Measurements from ENCODE around the gene NTF4. TPM values are rescaled to one million over a fixed set of nuclear protein-coding genes. Genes with fewer than 3 reads are reported as not detected.
"Not testable (repeated sequence)": the region's sequence is repeated elsewhere in the genome, so short reads cannot be mapped to it uniquely, and the experiment has no call there.

The NTF4 gene
- total and polyA plus RNA-seq, 2 of the 8 experiments (the other 6 are each of a cell fraction or from before 2014, with no cell fraction given) = 3.1 to 6.5 TPM

DNA sequence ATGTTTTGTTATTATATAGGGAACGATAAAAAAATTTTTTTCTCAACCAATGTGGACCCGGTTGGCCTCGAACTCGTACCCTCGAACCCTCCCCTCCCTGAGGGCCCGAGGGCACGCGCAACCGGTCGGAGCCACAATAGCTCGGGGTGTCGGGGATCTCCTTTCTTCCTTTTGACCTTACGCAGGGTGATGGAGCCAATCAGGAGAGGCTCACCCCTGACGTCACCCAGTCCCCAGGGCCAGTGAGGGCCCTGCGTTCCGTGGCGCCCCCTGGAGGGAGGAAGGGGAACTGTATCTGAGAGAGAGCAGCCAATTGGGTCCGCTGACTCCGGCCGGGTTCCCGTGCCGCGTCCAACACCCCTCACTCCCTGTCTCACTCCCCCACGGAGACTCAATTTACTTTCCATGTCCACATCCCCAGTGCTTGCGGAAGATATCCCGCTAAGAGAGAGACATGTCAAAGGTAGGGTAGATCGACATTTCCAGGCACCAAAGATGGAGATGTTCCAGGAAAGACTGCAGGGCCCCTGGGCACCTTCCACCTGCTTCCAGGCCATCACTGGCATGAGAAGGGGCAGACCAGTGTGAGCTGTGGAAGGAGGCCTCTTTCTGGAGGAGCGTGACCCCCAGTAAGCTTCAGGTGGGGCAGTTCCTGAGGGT, 32.8 kb downstream of the NTF4 start, which contains the start of gene CGB2 (continued):
- TF ChIP-seq, protein P1, sequence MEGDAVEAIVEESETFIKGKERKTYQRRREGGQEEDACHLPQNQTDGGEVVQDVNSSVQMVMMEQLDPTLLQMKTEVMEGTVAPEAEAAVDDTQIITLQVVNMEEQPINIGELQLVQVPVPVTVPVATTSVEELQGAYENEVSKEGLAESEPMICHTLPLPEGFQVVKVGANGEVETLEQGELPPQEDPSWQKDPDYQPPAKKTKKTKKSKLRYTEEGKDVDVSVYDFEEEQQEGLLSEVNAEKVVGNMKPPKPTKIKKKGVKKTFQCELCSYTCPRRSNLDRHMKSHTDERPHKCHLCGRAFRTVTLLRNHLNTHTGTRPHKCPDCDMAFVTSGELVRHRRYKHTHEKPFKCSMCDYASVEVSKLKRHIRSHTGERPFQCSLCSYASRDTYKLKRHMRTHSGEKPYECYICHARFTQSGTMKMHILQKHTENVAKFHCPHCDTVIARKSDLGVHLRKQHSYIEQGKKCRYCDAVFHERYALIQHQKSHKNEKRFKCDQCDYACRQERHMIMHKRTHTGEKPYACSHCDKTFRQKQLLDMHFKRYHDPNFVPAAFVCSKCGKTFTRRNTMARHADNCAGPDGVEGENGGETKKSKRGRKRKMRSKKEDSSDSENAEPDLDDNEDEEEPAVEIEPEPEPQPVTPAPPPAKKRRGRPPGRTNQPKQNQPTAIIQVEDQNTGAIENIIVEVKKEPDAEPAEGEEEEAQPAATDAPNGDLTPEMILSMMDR (IDR thresholded peaks at IDR 0.05; ENCODE audit: control extremely low read depth in 1 of 3, insufficient read depth in 1 of 3, low read depth in 1 of 3, low read length in 3 of 3) = peak; percentile 33 to 70 (median 34); a peak in 3 of 4 replicates
- TF ChIP-seq CREB1 (IDR thresholded peaks at IDR 0.05) (peak; percentile 76), RAD21 (IDR thresholded peaks at IDR 0.05 in 1 of 2, conservative IDR thresholded peaks at IDR 0.05 in 1 of 2; ENCODE audit: low read depth in 2 of 2, low read length in 2 of 2) (peak in 1 of 2 experiments; percentile 15; a peak in 1 of 4 replicates)

DNA sequence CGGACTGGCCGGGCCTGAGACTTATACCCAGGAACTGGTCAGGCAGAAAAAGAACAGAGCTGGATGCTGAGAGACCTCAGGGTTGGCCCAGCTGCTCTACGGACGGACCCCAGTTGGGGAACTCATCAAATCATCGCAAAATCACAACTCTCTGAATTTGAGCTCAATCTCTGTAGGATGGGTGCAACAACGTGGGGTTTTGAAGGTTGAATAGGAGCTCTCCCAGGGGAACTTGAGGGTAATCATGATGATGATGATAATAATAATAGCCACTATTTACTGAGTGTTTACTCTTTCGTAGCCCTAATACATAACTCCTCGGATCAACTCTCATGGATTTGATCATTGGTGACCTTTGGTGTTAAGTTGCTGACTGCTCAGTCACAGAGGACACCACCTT, 34.3 kb downstream of the NTF4 start:
- H3K79me1 ChIP-seq (ENCODE audit: low read depth, low read length); H3K18ac ChIP-seq (ENCODE audit: extremely low read depth, low read length); POLR2A ChIA-PET (ENCODE audit: partially characterized antibody); H3K4me2 ChIP-seq (ENCODE audit: insufficient read depth in 1 of 2, low read depth in 2 of 2, low read length in 2 of 2); H3K9me3 ChIP-seq (ENCODE audit: insufficient read depth in 2 of 2, low read depth in 1 of 2, low read length in 1 of 2); H3K23ac ChIP-seq (ENCODE audit: insufficient read length); H3K27ac ChIP-seq (ENCODE audit: low read depth, low read length); H2AFZ ChIP-seq (ENCODE audit: low read length); H4K8ac ChIP-seq (ENCODE audit: extremely low read depth, insufficient read depth, low read length); H2BK120ac ChIP-seq (replicated peaks; ENCODE audit: low read depth, low read length); H3K79me2 ChIP-seq (ENCODE audit: control insufficient read depth in 1 of 2, insufficient read depth in 2 of 2, low read length in 2 of 2); H4K91ac ChIP-seq (replicated peaks; ENCODE audit: insufficient read length, low read length); FAIRE-seq; H3K4me3 ChIP-seq (ENCODE audit: extremely low read depth in 1 of 4, insufficient read depth in 2 of 4, low read depth in 3 of 4, low read length in 4 of 4); H3K14ac ChIP-seq (ENCODE audit: insufficient read length); H3K9ac ChIP-seq (replicated peaks in 1 of 4; ENCODE audit: extremely low read depth in 1 of 4, low read depth in 3 of 4, low read length in 3 of 4); H4K5ac ChIP-seq (ENCODE audit: insufficient read length, low read depth, low read length); H3K27me3 ChIP-seq (replicated peaks in 1 of 4; ENCODE audit: control insufficient read depth in 3 of 4, extremely low read depth in 1 of 4, insufficient read depth in 3 of 4, low read length in 3 of 4); H3K4me1 ChIP-seq (replicated peaks in 1 of 4; ENCODE audit: control insufficient read depth in 3 of 4, insufficient read depth in 4 of 4, low read length in 3 of 4); H2BK12ac ChIP-seq (ENCODE audit: low read depth, low read length); H2AK5ac ChIP-seq (ENCODE audit: low read depth, low read length); H2BK5ac ChIP-seq (ENCODE audit: low read depth, low read length); H4K20me1 ChIP-seq (replicated peaks in 1 of 2; ENCODE audit: control insufficient read depth in 1 of 2, insufficient read depth in 2 of 2, low read length in 2 of 2); H3K56ac ChIP-seq (replicated peaks; ENCODE audit: insufficient read length, low read depth, low read length); H3K36me3 ChIP-seq (ENCODE audit: control insufficient read depth in 2 of 4, insufficient read depth in 4 of 4, low read length in 3 of 4); H3K4ac ChIP-seq (replicated peaks; ENCODE audit: insufficient read length, low read depth, low read length); DNase-seq (ENCODE audit: low read depth in 1 of 2, low spot score in 2 of 2); H3K23me2 ChIP-seq (ENCODE audit: low read depth, low read length); H2BK15ac ChIP-seq (ENCODE audit: low read length); H2BK20ac ChIP-seq (ENCODE audit: low read length): not testable (repeated sequence)
- CTCF ChIA-PET (ENCODE audit: partially characterized antibody) = interaction anchor here (0.5 to 2.5 kb wide), 2 partner anchors 11 to 33 kb away, joined by 3 to 9 read pairs; a partner anchor contains a TSS
- WGBS, 2 experiments (ENCODE audit: extremely low coverage in 1 of 2, insufficient coverage in 1 of 2, insufficient read length in 1 of 2, insufficient replicate concordance in 2 of 2, low coverage in 1 of 2, low lambda C conversion rate in 2 of 2, missing lambda C conversion rate in 1 of 2) = 92% methylated on average over 4 of the region's 8 CpGs; no CpG with 5 or more reads in 1 of the 2 experiments

Measured in H1 (cell line).